Measurements from ENCODE around the gene SLC7A6OS.

SLC7A6OS gene

GRCh38 chr16:68313116-68313515, 2.4 kb upstream of the SLC7A6OS start:
- DNase-seq (ENCODE audit: extremely low read depth, low read depth) = no peak
- no peak for TF ChIP-seq CTCF (IDR thresholded peaks at IDR 0.05; ENCODE audit: low read depth, low read length)

- no peak for TF ChIP-seq CTCF (IDR thresholded peaks at IDR 0.05; ENCODE audit: low read depth, low read length)
- no peak for DNase-seq (ENCODE audit: extremely low read depth, low read depth)
Measured at GRCh38 chr16:68310437-68310773, 341 bp downstream of the SLC7A6OS start.

GRCh38 chr16:68309799-68310198, 947 bp downstream of the SLC7A6OS start:
- TF ChIP-seq CTCF (IDR thresholded peaks at IDR 0.05; ENCODE audit: low read depth, low read length) = no peak
- no peak for DNase-seq (ENCODE audit: extremely low read depth, low read depth)

- TF ChIP-seq CTCF (IDR thresholded peaks at IDR 0.05; ENCODE audit: low read depth, low read length) = no peak
- DNase-seq (ENCODE audit: extremely low read depth, low read depth) = no peak
Measured at GRCh38 chr16:68306633-68307032, 4.1 kb downstream of the SLC7A6OS start.

GRCh38 chr16:68300734-68301459, 9.8 kb downstream of the SLC7A6OS start:
- DNase-seq (ENCODE audit: extremely low read depth, low read depth) = no peak
- no peak for TF ChIP-seq CTCF (IDR thresholded peaks at IDR 0.05; ENCODE audit: low read depth, low read length)

- no peak for DNase-seq (ENCODE audit: extremely low read depth, low read depth)
- no peak for TF ChIP-seq CTCF (IDR thresholded peaks at IDR 0.05; ENCODE audit: low read depth, low read length)
Measured at GRCh38 chr16:68299571-68300453, 10.9 kb downstream of the SLC7A6OS start.

- no peak for TF ChIP-seq CTCF (IDR thresholded peaks at IDR 0.05; ENCODE audit: low read depth, low read length)
- peak; percentile 46 for DNase-seq (ENCODE audit: extremely low read depth, low read depth)
Measured at GRCh38 chr16:68298907-68299561, 11.7 kb downstream of the SLC7A6OS start.

Data from AG09319 (cell line).